ENCODE results near the gene PCBP1.

DNA sequence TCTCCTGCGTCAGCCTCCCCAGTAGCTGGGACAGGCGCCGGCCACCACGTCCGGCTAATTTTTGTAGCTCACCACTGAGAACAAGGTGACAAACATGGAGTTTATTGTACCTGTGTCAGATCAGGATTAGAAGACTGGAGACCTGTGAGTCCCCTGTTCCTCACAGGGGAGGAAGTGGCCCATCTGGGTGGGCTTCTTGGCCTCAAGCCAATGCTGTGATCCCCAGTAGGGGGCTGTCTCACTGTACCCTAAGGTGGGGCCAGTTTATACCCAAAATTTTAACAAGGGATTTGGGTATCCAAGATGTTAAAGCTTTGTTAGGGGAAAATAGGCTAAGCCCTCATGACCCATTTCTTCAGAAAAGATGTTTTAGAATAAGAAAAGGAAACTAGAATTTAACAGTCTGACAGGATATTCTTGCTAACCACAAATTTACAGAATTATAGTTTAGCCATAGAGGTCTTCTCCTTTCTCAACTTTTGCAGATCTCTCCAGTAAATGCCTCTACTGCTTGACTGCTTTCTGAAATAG lies 16.3 kb downstream of the PCBP1 start:
- TF ChIP-seq, protein P1, sequence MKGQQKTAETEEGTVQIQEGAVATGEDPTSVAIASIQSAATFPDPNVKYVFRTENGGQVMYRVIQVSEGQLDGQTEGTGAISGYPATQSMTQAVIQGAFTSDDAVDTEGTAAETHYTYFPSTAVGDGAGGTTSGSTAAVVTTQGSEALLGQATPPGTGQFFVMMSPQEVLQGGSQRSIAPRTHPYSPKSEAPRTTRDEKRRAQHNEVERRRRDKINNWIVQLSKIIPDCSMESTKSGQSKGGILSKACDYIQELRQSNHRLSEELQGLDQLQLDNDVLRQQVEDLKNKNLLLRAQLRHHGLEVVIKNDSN (IDR thresholded peaks at IDR 0.05), result no peak
- TF ChIP-seq TCF12 (IDR thresholded peaks at IDR 0.05; ENCODE audit: low read depth), result no peak
- no peak for TF ChIP-seq NFIC (IDR thresholded peaks at IDR 0.05)
- no peak for TF ChIP-seq EP300 (IDR thresholded peaks at IDR 0.05; ENCODE audit: borderline replicate concordance)
- no peak for TF ChIP-seq TAF1 (IDR thresholded peaks at IDR 0.05; ENCODE audit: low read depth)
- TF ChIP-seq RAD21 (IDR thresholded peaks at IDR 0.05; ENCODE audit: low read depth), result no peak
- TF ChIP-seq, protein P2, sequence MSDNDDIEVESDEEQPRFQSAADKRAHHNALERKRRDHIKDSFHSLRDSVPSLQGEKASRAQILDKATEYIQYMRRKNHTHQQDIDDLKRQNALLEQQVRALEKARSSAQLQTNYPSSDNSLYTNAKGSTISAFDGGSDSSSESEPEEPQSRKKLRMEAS (IDR thresholded peaks at IDR 0.05), result no peak
- no peak for TF ChIP-seq YY1 (IDR thresholded peaks at IDR 0.05; ENCODE audit: low read depth)
- no peak for TF ChIP-seq ZBTB7A (IDR thresholded peaks at IDR 0.05; ENCODE audit: low read depth)
- TF ChIP-seq, protein P3, sequence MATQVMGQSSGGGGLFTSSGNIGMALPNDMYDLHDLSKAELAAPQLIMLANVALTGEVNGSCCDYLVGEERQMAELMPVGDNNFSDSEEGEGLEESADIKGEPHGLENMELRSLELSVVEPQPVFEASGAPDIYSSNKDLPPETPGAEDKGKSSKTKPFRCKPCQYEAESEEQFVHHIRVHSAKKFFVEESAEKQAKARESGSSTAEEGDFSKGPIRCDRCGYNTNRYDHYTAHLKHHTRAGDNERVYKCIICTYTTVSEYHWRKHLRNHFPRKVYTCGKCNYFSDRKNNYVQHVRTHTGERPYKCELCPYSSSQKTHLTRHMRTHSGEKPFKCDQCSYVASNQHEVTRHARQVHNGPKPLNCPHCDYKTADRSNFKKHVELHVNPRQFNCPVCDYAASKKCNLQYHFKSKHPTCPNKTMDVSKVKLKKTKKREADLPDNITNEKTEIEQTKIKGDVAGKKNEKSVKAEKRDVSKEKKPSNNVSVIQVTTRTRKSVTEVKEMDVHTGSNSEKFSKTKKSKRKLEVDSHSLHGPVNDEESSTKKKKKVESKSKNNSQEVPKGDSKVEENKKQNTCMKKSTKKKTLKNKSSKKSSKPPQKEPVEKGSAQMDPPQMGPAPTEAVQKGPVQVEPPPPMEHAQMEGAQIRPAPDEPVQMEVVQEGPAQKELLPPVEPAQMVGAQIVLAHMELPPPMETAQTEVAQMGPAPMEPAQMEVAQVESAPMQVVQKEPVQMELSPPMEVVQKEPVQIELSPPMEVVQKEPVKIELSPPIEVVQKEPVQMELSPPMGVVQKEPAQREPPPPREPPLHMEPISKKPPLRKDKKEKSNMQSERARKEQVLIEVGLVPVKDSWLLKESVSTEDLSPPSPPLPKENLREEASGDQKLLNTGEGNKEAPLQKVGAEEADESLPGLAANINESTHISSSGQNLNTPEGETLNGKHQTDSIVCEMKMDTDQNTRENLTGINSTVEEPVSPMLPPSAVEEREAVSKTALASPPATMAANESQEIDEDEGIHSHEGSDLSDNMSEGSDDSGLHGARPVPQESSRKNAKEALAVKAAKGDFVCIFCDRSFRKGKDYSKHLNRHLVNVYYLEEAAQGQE (IDR thresholded peaks at IDR 0.05; ENCODE audit: low read depth), result no peak
- no peak for TF ChIP-seq EGR1 (IDR thresholded peaks at IDR 0.05)
